Erythroblast (primary cell): ENCODE data around the gene CHAMP1.

Source experiments
- GATA1 ChIP-seq: IDR thresholded peaks from 2 replicates; pipeline ENCODE4 v1.6.1; 2011; ENCODE audit warnings: low read depth, mild to moderate bottlenecking, control low read depth, low read length, moderate library complexity
- POLR2A ChIP-seq: IDR thresholded peaks from 2 replicates; pipeline ENCODE4 v1.6.1; 2011; ENCODE audit warnings: mild to moderate bottlenecking, low read length

GRCh38 chr13:114288157-114288591 is 26.1 kb upstream of the CHAMP1 start:
- TF ChIP-seq POLR2A, result no peak
- no peak for TF ChIP-seq GATA1
